ENCODE measurements around the gene ACO1.

GRCh38 chr9:32398207-32398606, 13.8 kb downstream of the ACO1 start:
- TF ChIP-seq CTCF (IDR thresholded peaks at IDR 0.05) (no peak), POLR2A (IDR thresholded peaks at IDR 0.05) (no peak)
